Activated CD4-positive, alpha-beta T cell treated with anti-CD3 and anti-CD28 coated beads, Interleukin-10, Interleukin-2, amounts not matched to agents 100 ng/mL and 50 ng/mL, durations not matched to agents 16 hours and 8 hours (primary cell): ENCODE measurements around the gene BIN2.
A peak's percentile ranks its signal among the peaks of the same experiment; 100 is the strongest.
"Not testable (repeated sequence)": the region's sequence is repeated elsewhere in the genome, so short reads cannot be mapped to it uniquely, and the experiment has no call there.

Source experiments
- DNase-seq: peaks from one replicate; pipeline ENCODE4 v3.0.0-alpha.2; 2020

The BIN2 gene

GRCh38 chr12:51343201-51343600 is 19.2 kb upstream of the BIN2 start:
- DNase-seq, result no peak

GRCh38 chr12:51342416-51342815 is 18.4 kb upstream of the BIN2 start:
- no peak for DNase-seq

- DNase-seq, result peak; percentile 78
Measured at GRCh38 chr12:51341251-51342007, 17.5 kb upstream of the BIN2 start.

- DNase-seq, result no peak
Measured at GRCh38 chr12:51339750-51340149, 15.8 kb upstream of the BIN2 start.

- DNase-seq, result not testable (repeated sequence)
Measured at GRCh38 chr12:51337336-51337735, 13.4 kb upstream of the BIN2 start.

GRCh38 chr12:51335931-51336330 is 12.0 kb upstream of the BIN2 start:
- no peak for DNase-seq

GRCh38 chr12:51334764-51335163 is 10.8 kb upstream of the BIN2 start:
- DNase-seq, result no peak

- no peak for DNase-seq
Measured at GRCh38 chr12:51333536-51333935, 9.6 kb upstream of the BIN2 start.

- no peak for DNase-seq
Measured at GRCh38 chr12:51330186-51330585, 6.2 kb upstream of the BIN2 start.

- peak; percentile 26 for DNase-seq
Measured at GRCh38 chr12:51329742-51330141, 5.8 kb upstream of the BIN2 start.

- DNase-seq, result no peak
Measured at GRCh38 chr12:51328587-51328986, 4.6 kb upstream of the BIN2 start.

- peak; percentile 69 for DNase-seq
Measured at GRCh38 chr12:51326698-51327439, 2.9 kb upstream of the BIN2 start.

GRCh38 chr12:51324953-51325352 is 979 bp upstream of the BIN2 start:
- no peak for DNase-seq

GRCh38 chr12:51323317-51323960 is 535 bp downstream of the BIN2 start:
- peak; percentile 62 for DNase-seq

- DNase-seq, result peak; percentile 54
Measured at GRCh38 chr12:51322452-51322851, 1.5 kb downstream of the BIN2 start.

- DNase-seq, result no peak
Measured at GRCh38 chr12:51321882-51322281, 2.1 kb downstream of the BIN2 start.

- DNase-seq, result peak; percentile 34
Measured at GRCh38 chr12:51320695-51321320, 3.2 kb downstream of the BIN2 start.

GRCh38 chr12:51320311-51320694 is 3.7 kb downstream of the BIN2 start:
- no peak for DNase-seq

- DNase-seq, result peak; percentile 68
Measured at GRCh38 chr12:51318846-51319599, 5.0 kb downstream of the BIN2 start.

- DNase-seq, result not testable (repeated sequence)
Measured at GRCh38 chr12:51318057-51318806, 5.7 kb downstream of the BIN2 start.

GRCh38 chr12:51311389-51311788 is 12.6 kb downstream of the BIN2 start:
- no peak for DNase-seq
